Liver (tissue), 9 donors: Measurements from ENCODE around the gene PGPEP1. TPM values are rescaled to one million over a fixed set of nuclear protein-coding genes. Genes with fewer than 3 reads are reported as not detected.

ENCODE experiments used
- DNase-seq: peaks from one replicate; pipeline ENCODE4 v3.0.0-alpha.2; 2017; ENCODE audit warnings: low spot score
- H3K27ac ChIP-seq, 2 donors: one replicate each; pipeline ENCODE4 v1.7.0; 2013; ENCODE audit warnings: inconsistent platforms in 2 of 2, low read length in 2 of 2, control low read depth in 1 of 2, low read depth in 1 of 2, mild to moderate bottlenecking in 1 of 2
- H3K27me3 ChIP-seq, 4 donors: one replicate each; pipeline versions ENCODE4 v1.6.1 to v1.7.0; 2013; ENCODE audit warnings: low read length in 3 of 4, inconsistent platforms in 1 of 4, mild to moderate bottlenecking in 1 of 4, moderate library complexity in 1 of 4; ENCODE audit not compliant: control insufficient read depth in 4 of 4, insufficient read depth in 4 of 4
- H3K36me3 ChIP-seq, 4 donors: one replicate each; pipeline versions ENCODE4 v1.6.1 to v1.7.0; 2013; ENCODE audit warnings: low read length in 3 of 4, mild to moderate bottlenecking in 3 of 4, low read depth in 1 of 4, moderate library complexity in 1 of 4; ENCODE audit not compliant: control insufficient read depth in 4 of 4, insufficient read depth in 3 of 4
- H3K4me1 ChIP-seq, 4 donors: one replicate each; pipeline versions ENCODE4 v1.6.1 to v1.7.0; 2013; ENCODE audit warnings: low read length in 3 of 4, mild to moderate bottlenecking in 3 of 4, moderate library complexity in 1 of 4; ENCODE audit not compliant: control insufficient read depth in 4 of 4, insufficient read depth in 4 of 4
- H3K4me3 ChIP-seq, 3 donors: one replicate each; pipeline versions ENCODE4 v1.6.1 to v1.7.0; 2013; ENCODE audit warnings: low read length in 3 of 3, control low read depth in 1 of 3, low read depth in 1 of 3, mild to moderate bottlenecking in 1 of 3
- H3K9ac ChIP-seq, 2 donors: one replicate each; pipeline ENCODE4 v1.7.0; 2013; ENCODE audit warnings: low read length in 2 of 2, mild to moderate bottlenecking in 2 of 2, moderate library complexity in 2 of 2, control low read depth in 1 of 2, low read depth in 1 of 2
- H3K9me3 ChIP-seq, 4 donors: one replicate each; pipeline versions ENCODE4 v1.6.1 to v1.7.0; 2013; ENCODE audit warnings: low read length in 3 of 4; ENCODE audit not compliant: control insufficient read depth in 4 of 4
- EGR1 ChIP-seq, 2 donors: IDR thresholded peaks; 2 replicates each; pipeline ENCODE4 v1.6.1; 2016 to 2018; ENCODE audit warnings: antibody characterized with exemption in 2 of 2, low read depth in 2 of 2
- FOXA1 ChIP-seq: IDR thresholded peaks from 2 replicates; pipeline ENCODE4 v1.6.1; 2016; ENCODE audit warnings: antibody characterized with exemption
- FOXA2 ChIP-seq: IDR thresholded peaks from 2 replicates; pipeline ENCODE4 v1.6.1; 2016; ENCODE audit warnings: antibody characterized with exemption
- GABPA ChIP-seq, 2 donors: IDR thresholded peaks in 1 of 2; conservative IDR thresholded peaks in 1 of 2; 2 replicates each; pipeline ENCODE4 v1.6.1; 2016; ENCODE audit warnings: antibody characterized with exemption in 2 of 2, mild to moderate bottlenecking in 1 of 2, moderate library complexity in 1 of 2
- HNF4A ChIP-seq, 2 donors: conservative IDR thresholded peaks; 2 replicates each; pipeline ENCODE4 v1.6.1; 2016; ENCODE audit warnings: antibody characterized with exemption in 2 of 2, mild to moderate bottlenecking in 2 of 2
- HNF4G ChIP-seq: IDR thresholded peaks from 2 replicates; pipeline ENCODE4 v1.6.1; 2016; ENCODE audit warnings: antibody characterized with exemption
- JUND ChIP-seq, 2 donors: IDR thresholded peaks; 2 replicates each; pipeline ENCODE4 v1.6.1; 2016; ENCODE audit warnings: antibody characterized with exemption in 2 of 2
- NR2F2 ChIP-seq: IDR thresholded peaks from 2 replicates; pipeline ENCODE4 v1.6.1; 2016; ENCODE audit warnings: antibody characterized with exemption
- RAD21 ChIP-seq, 2 donors: IDR thresholded peaks; 2 replicates each; pipeline ENCODE4 v1.6.1; 2016; ENCODE audit warnings: antibody characterized with exemption in 2 of 2, mild to moderate bottlenecking in 2 of 2
- RXRA ChIP-seq, 2 donors: IDR thresholded peaks; 2 replicates each; pipeline ENCODE4 v1.6.1; 2017 to 2018; ENCODE audit warnings: antibody characterized with exemption in 2 of 2, mild to moderate bottlenecking in 1 of 2
- SP1 ChIP-seq: IDR thresholded peaks from 2 replicates; pipeline ENCODE4 v1.6.1; 2018; ENCODE audit warnings: antibody characterized with exemption, mild to moderate bottlenecking
- TAF1 ChIP-seq: conservative IDR thresholded peaks from 2 replicates; pipeline ENCODE4 v1.6.1; 2016; ENCODE audit warnings: antibody characterized with exemption, mild to moderate bottlenecking
- YY1 ChIP-seq: IDR thresholded peaks from 2 replicates; pipeline ENCODE4 v1.6.1; 2016; ENCODE audit warnings: antibody characterized with exemption, mild to moderate bottlenecking
- WGBS: extraction: QIAGEN DNeasy Blood & Tissue Kit; methylation state at CpG from one replicate; pipeline ENCODE4 v1.1.7; 2013; 5-methylcytosine and 5-hydroxymethylcytosine counted together
- polyA plus RNA-seq, 2 donors: library from polyadenylated mRNA; stranded (reverse) in 1 of 2; unstranded in 1 of 2; fragments of 200-250 nt in 1 of 2; fragments of >200 nt in 1 of 2; fragmentation: Nextera tagmentation in 1 of 2; extraction: Ambion mirVana in 1 of 2; gene quantifications; one replicate each; pipeline versions ENCODE4 v1.2.1 to v1.2.3, GENCODE V29; 2013 to 2015
- total RNA-seq, 2 donors: library from RNA; depleted of rRNA; stranded (reverse); fragments of >200 nt; gene quantifications; one replicate each; pipeline ENCODE4 v1.2.3, GENCODE V29; 2014
- TF ChIP-seq, protein P1 (sequence below): IDR thresholded peaks from 2 replicates; pipeline ENCODE4 v1.6.1; 2016; ENCODE audit warnings: antibody characterized with exemption, mild to moderate bottlenecking
- TF ChIP-seq, protein P2 (sequence below): IDR thresholded peaks from 2 replicates; pipeline ENCODE4 v1.6.1; 2016; ENCODE audit warnings: antibody characterized with exemption
- TF ChIP-seq, protein P3 (sequence below): IDR thresholded peaks from 2 replicates; pipeline ENCODE4 v1.6.1; 2016; ENCODE audit warnings: antibody characterized with exemption
- TF ChIP-seq, protein P4 (sequence below): fragments of 150-350 bp; IDR thresholded peaks from 2 replicates; pipeline ENCODE4 v1.5.1; 2017; ENCODE audit warnings: improper control_type of control experiment, low read depth, low read length; ENCODE audit not compliant: missing input control
- TF ChIP-seq, protein P5 (sequence below): IDR thresholded peaks from 2 replicates; pipeline ENCODE4 v1.6.1; 2016; ENCODE audit warnings: antibody characterized with exemption
- donor health status: healthy.
- donor health status: healthy.
- donor health status: healthy.
- donor health status: healthy.
- donor health status: healthy.

PGPEP1 gene
- total and polyA plus RNA-seq, 4 donors, result 15.8 to 48.3 (median 26.2) TPM

DNA sequence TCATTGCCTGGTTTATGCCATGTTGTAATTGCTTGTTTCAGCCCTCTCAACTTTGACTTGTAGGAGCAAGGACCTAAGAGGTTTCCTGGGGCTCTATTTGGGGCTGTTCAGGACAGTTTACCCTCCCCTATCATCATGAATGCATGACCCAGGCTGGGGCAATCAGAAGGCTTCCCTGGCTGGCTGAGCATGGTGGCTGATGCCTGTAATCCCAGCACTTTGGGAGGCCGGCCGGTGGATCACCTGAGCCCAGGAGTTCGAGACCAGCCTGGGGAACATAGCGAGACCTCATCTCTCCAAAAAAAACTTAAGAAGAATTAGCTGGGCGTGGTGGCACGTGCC is 11.4 kb upstream of the PGPEP1 start:
- no peak for DNase-seq
- H3K27ac ChIP-seq, result peak overlapping the region; percentile 56 to 78
- 68% methylated on average over 6 of the region's 6 CpGs for WGBS
- H3K27me3 ChIP-seq, result no peaks in the 10 kb centered on the region
- H3K4me3 ChIP-seq, result peak overlapping the region in 1 of 3 donors; percentile 3
- no peak overlapping the region for H3K9ac ChIP-seq
- no peak for TF ChIP-seq SP1
- peak in 1 of 2 donors; percentile 4 for TF ChIP-seq RXRA (IDR thresholded peaks at IDR 0.05)
- H3K4me1 ChIP-seq, result peaks cover 2 to 13% (median 10%) of the 10 kb centered on the region in 4 donors
- H3K36me3 ChIP-seq, result no peaks in the 10 kb centered on the region
- H3K9me3 ChIP-seq, result no peaks in the 10 kb centered on the region

DNA sequence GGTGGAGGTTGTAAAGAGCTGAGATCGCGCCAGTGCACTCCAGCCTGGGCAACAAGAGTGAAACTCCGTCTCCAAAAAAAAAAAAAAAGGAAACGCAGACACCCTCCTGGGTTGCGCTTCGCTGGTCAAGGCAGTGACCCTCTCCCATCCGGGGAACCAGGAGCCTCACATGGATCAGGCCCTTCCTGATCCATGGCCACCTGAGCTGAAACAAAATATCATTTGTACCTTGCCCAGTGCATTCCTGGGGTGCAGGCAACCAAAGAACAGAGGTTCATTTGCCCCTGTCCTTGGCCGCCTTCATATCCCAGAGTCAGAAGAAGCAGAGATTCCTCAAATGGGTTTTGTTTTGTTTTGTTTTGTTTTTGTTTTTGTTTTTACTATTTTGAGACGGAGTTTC is 9.5 kb upstream of the PGPEP1 start:
- Histone ChIP-seq H3K4me1 (peaks cover 2 to 12% (median 10%) of the 10 kb centered on the region in 4 donors), H3K27me3 (no peaks in the 10 kb centered on the region), H3K9me3 (no peaks in the 10 kb centered on the region), H3K36me3 (no peaks in the 10 kb centered on the region), H3K27ac (no peak overlapping the region), H3K4me3 (no peak overlapping the region), H3K9ac (no peak overlapping the region)
- 90% methylated on average over 9 of the region's 9 CpGs for WGBS
- DNase-seq, result no peak
- TF ChIP-seq, protein P1, sequence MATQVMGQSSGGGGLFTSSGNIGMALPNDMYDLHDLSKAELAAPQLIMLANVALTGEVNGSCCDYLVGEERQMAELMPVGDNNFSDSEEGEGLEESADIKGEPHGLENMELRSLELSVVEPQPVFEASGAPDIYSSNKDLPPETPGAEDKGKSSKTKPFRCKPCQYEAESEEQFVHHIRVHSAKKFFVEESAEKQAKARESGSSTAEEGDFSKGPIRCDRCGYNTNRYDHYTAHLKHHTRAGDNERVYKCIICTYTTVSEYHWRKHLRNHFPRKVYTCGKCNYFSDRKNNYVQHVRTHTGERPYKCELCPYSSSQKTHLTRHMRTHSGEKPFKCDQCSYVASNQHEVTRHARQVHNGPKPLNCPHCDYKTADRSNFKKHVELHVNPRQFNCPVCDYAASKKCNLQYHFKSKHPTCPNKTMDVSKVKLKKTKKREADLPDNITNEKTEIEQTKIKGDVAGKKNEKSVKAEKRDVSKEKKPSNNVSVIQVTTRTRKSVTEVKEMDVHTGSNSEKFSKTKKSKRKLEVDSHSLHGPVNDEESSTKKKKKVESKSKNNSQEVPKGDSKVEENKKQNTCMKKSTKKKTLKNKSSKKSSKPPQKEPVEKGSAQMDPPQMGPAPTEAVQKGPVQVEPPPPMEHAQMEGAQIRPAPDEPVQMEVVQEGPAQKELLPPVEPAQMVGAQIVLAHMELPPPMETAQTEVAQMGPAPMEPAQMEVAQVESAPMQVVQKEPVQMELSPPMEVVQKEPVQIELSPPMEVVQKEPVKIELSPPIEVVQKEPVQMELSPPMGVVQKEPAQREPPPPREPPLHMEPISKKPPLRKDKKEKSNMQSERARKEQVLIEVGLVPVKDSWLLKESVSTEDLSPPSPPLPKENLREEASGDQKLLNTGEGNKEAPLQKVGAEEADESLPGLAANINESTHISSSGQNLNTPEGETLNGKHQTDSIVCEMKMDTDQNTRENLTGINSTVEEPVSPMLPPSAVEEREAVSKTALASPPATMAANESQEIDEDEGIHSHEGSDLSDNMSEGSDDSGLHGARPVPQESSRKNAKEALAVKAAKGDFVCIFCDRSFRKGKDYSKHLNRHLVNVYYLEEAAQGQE, result no peak
- TF ChIP-seq, protein P2, sequence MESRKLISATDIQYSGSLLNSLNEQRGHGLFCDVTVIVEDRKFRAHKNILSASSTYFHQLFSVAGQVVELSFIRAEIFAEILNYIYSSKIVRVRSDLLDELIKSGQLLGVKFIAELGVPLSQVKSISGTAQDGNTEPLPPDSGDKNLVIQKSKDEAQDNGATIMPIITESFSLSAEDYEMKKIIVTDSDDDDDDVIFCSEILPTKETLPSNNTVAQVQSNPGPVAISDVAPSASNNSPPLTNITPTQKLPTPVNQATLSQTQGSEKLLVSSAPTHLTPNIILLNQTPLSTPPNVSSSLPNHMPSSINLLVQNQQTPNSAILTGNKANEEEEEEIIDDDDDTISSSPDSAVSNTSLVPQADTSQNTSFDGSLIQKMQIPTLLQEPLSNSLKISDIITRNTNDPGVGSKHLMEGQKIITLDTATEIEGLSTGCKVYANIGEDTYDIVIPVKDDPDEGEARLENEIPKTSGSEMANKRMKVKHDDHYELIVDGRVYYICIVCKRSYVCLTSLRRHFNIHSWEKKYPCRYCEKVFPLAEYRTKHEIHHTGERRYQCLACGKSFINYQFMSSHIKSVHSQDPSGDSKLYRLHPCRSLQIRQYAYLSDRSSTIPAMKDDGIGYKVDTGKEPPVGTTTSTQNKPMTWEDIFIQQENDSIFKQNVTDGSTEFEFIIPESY, result no peak
- TF ChIP-seq FOXA1 (no peak), SP1 (no peak), RXRA (IDR thresholded peaks at IDR 0.05) (no peak), JUND (IDR thresholded peaks at IDR 0.05) (no peak), GABPA (IDR thresholded peaks at IDR 0.05 in 1 of 2, conservative IDR thresholded peaks at IDR 0.05 in 1 of 2) (no peak), FOXA2 (no peak), HNF4A (conservative IDR thresholded peaks at IDR 0.05) (no peak), NR2F2 (no peak), HNF4G (no peak), YY1 (no peak), TAF1 (no peak), EGR1 (IDR thresholded peaks at IDR 0.05; ENCODE audit: low read depth in 2 of 2) (no peak), RAD21 (IDR thresholded peaks at IDR 0.05) (no peak)
- TF ChIP-seq, protein P3, sequence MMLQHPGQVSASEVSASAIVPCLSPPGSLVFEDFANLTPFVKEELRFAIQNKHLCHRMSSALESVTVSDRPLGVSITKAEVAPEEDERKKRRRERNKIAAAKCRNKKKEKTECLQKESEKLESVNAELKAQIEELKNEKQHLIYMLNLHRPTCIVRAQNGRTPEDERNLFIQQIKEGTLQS, result no peak
- TF ChIP-seq, protein P4, sequence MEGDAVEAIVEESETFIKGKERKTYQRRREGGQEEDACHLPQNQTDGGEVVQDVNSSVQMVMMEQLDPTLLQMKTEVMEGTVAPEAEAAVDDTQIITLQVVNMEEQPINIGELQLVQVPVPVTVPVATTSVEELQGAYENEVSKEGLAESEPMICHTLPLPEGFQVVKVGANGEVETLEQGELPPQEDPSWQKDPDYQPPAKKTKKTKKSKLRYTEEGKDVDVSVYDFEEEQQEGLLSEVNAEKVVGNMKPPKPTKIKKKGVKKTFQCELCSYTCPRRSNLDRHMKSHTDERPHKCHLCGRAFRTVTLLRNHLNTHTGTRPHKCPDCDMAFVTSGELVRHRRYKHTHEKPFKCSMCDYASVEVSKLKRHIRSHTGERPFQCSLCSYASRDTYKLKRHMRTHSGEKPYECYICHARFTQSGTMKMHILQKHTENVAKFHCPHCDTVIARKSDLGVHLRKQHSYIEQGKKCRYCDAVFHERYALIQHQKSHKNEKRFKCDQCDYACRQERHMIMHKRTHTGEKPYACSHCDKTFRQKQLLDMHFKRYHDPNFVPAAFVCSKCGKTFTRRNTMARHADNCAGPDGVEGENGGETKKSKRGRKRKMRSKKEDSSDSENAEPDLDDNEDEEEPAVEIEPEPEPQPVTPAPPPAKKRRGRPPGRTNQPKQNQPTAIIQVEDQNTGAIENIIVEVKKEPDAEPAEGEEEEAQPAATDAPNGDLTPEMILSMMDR, result no peak
- TF ChIP-seq, protein P5, sequence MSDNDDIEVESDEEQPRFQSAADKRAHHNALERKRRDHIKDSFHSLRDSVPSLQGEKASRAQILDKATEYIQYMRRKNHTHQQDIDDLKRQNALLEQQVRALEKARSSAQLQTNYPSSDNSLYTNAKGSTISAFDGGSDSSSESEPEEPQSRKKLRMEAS, result no peak
